Measurements from ENCODE around the gene EPB41L2.

The EPB41L2 gene

DNA sequence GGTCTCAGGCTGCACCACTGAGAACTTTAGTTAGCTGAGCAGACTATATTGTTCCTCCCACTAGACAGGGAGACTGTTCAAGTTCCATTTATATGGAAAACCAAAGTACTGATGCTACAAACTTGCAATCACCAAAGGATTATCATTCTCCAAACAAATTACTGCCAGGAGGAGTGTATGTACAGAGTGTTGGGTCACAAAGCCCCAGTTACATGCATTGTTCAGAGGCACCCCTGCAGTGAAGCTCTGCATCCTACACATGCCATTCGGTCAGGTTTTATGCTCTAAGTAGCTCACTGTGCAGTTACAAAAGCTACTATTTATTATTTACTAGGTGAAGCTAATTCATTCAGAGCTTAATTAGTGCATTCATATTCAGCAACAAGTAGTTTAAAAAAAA, 160.0 kb downstream of the EPB41L2 start:
- DNase-seq: no peak

- DNase-seq: no peak
Measured at GRCh38 chr6:130900913-130901312, 162.1 kb downstream of the EPB41L2 start.

DNA sequence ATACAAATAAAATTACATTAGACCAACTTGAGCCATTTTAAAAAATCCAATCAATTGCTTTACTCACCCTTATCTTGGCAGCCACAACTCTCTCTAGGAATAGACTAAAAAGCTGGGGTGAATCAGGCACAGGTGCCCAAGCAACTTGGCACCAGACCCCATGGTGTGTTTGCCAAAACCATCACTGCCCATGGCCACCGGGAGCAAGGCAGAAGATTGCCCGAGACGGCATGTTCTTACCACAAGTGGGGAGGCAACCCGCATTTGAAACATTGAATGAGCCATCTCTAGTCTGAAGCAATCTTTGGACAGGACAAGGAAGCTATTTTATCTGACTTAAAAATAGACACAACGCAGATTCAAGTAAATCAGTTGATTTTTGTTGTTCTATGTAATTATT, 166.8 kb downstream of the EPB41L2 start:
- no peak for DNase-seq

DNA sequence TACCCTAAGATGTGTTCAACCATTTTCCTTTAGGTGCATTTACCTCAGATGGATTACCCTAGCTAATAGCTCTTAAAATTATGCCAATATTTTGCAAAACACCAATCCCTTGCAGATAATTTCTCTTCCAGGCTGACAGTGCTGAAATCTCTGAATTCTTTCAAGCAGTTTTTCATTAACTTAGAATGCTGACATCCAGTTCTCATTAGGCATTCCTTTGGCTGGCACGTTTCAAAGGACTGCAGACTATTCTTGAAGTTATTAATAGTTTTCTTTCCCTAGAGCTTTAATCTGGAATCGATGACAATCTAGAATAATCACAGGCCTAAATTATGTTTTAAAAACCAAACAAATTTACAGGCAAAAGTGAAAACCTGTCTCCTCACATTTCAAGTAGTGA, 167.5 kb downstream of the EPB41L2 start:
- DNase-seq: no peak

DNA sequence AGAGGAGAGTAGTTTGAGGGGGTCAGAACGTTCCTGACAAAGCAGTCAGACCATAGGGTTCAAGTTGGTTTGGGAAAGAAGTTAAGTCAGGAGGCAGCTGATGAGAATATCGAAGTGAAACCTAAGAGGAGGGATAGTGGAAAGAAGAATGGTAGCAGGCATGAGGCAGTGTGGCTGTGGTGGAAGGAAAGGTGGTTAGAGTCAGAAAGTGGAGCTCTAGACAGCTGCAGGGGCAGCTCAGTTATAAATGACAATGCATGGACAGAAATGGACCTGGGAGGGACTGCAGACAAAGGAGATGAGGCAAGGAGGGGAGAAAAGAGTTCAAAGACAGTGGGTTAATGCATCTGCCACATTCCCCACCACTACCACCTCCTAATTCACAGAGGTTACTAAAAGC, 169.3 kb downstream of the EPB41L2 start:
- DNase-seq: no peak

- no peak for DNase-seq
Measured at GRCh38 chr6:130893277-130893676, 169.8 kb downstream of the EPB41L2 start.

DNA sequence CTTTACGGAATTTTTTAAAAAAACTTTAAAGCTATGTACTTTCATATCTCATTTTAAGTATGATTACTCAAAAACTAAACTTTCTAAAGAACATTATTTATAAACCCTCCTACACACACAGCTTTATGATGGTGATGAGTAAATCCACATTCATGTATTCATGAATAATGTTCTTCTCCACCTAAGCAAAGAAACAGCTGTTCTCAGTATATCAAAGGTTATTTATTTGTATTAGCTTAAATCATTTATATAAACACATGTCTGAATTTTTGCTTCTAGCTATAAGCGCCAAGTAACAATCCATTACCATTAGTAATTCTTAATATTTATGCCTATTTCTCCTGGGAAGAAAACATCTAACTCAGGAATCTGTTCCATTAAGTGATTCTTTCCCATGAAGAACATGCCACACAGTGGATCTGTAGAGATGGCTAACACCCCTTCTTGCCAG, 172.5 kb downstream of the EPB41L2 start:
- DNase-seq: no peak

DNA sequence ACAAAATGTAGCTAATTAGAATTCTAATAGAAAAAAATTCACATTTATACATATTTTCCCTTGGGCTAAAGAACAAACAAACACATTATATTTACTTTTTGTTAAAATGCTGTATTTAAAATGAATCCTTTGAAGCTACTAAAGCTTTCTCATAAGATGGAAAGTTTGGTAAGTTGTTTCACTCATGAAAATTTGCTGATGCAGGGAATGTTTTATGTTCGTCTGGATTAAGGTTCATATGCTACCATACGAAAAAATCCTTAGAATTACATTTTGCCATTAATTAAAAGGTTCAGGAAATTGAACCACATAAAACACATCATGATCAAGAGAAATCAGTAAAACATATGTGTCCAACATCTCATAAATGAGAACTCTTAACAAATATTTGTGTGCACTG, 173.6 kb downstream of the EPB41L2 start:
- no peak for DNase-seq

GRCh38 chr6:130888246-130888645, 174.8 kb downstream of the EPB41L2 start:
- DNase-seq: no peak

DNA sequence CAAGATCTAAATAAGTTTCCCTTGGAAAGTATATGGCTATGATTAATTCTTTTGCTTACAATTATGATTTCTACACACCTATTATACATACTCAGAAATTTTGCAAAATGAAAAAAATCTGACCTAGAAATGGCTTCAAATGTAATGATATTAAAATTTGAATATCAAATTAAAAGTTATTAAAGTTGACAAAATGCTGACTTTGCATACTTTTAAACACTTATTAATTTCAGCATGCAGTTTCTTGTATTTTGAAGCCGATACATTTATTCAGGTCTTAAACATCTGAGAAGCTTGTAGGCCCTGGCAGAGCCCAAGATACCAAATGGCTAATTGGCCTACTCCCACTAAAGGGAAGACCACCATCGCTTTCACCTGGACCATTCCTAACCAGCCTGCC, 176.1 kb downstream of the EPB41L2 start:
- DNase-seq: no peak

GRCh38 chr6:130885392-130886192, 177.5 kb downstream of the EPB41L2 start:
- DNase-seq: peak; percentile 4

DNA sequence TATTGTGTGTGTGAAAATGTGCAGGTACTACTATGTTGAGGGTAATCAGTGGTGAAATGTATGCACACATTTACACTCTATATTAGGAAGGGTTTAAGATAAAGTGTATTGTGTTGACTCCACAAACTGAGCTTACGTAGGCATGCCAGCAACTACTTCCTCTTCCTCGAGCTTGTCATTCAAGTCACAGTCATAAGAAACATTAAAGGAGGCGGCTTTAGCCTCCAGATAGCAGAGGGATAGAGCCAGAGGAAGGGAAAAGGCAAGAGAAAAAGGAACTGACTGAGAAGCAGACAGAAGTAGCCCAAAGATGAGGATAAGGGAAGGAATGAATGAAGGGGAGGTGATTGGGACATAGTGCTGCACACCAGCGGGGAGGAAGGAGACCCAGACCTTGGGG, 180.7 kb downstream of the EPB41L2 start:
- DNase-seq: no peak

DNA sequence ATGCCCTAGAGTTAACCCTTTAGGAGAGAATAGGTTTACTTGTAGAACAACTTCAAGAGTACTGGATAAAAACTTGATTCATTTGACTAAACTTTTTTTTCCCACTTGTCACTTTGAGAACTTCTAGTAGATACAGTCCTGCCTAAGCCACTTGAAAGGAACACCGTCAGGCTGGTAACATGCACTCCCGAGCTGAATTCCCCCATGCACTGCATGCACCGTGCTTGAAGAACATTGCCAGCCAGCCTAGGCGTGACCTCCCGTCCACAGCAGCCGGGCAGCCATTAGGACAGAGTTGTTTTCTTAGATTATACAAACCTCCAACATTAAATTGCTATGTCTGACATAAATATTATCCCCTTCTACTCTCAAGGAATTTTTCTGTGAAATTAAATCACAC, 183.2 kb downstream of the EPB41L2 start:
- DNase-seq: no peak

DNA sequence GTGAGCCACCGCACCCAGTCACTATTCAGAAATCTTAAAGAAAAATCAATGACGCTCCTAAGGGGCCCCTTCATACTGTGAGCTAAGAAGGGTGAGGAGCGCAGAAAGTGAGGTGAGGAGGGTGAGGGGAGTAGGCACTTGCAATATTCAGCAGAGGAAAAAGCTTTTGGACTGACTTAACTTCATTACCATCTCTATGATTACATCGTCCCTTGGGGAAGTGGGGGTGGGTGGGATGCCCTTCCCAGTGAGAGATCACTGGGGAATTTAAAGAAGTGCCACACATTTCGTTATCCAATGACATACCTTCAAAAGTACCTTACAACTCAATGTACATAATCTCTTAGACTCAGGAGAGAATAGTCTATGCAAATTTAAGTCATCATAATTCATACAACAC, 189.3 kb downstream of the EPB41L2 start:
- DNase-seq: no peak

- DNase-seq: no peak
Measured at GRCh38 chr6:130872250-130873095, 190.6 kb downstream of the EPB41L2 start.

- no peak for DNase-seq
Measured at GRCh38 chr6:130870179-130870880, 192.7 kb downstream of the EPB41L2 start.

DNA sequence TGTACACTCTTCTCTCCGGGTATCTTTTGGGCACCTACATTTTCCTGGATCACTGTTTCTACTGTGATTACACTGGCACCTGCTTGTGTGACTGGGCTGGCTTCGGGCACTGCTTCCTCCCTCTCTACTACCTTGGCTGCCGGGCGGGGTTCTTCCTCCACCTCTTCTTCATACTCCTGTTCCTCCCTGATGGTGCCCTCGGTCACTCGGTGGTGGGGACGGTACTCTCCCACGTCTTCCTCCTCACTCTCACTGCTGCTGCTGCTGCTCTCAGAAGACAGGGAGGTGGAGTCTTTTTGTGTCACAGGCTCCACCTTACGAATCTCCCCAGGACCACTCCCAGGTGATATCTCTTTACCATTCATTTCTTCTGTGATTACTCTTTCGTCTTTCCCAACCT, 193.4 kb downstream of the EPB41L2 start:
- no peak for DNase-seq

DNA sequence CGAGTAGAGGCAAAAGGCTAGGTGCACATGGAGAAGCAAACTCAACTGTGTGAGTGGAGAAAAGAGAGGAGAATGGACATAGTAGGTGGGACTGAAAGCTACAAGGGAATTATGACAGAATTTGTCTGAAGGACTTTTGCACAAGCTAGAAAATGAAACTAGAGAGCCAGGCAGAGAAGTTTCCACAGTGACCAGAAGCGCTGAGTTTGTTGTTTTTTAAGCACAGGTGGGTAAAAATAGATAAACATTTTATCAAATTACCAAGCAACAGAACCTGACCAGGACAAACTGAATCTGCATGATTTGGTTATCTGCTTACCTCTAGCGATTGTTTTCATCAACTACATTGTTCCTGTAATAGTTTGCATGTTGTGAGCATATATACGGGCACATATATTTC, 197.3 kb downstream of the EPB41L2 start:
- DNase-seq: no peak

DNA sequence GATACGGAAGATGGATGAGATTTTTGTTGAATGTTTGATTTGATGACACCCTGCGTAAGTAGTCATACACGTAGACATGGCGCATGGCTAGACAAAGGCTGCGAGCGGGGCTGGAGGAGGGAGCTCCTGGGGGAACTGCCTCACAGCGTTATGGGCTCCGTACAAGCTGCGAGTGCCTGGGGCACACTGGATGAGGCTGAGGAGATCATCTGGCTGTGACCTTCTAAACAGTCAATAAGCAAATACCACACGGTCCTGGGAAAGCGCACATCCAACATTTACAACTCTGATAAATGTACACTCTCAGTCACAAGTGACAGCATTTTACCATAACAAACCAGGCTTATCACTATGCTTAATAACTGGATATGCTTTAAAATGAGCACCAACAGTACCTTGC, 198.7 kb downstream of the EPB41L2 start:
- no peak for DNase-seq

GRCh38 chr6:130863415-130864230, 199.4 kb downstream of the EPB41L2 start:
- no peak for DNase-seq

DNA sequence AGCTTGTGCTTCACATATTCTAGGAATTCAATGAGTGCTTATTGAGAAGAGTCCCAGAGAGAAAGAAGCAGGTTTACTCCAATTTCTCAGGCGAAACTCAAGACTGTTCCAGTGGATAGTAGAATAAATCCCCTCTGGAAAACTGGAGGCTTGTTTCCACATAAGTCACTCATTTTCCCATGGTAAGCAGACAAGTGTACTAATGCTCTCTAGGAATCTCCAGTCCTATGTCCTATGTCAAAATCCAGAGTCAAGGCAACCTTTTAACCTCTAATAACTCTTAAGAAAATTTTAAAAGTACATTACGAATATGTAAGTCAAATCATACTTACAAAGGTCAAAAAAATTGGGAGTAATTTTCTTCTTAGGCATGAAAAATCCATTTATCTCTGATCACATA, 200.7 kb downstream of the EPB41L2 start:
- DNase-seq: no peak

- no peak for DNase-seq
Measured at GRCh38 chr6:130859161-130859867, 203.7 kb downstream of the EPB41L2 start.
